HEK293 (cell line): ENCODE measurements around the gene C1QC.

Experiments used
- ZFP41 ChIP-seq: fragments of 450-650 bp; formaldehyde crosslinking; IDR thresholded peaks from 2 replicates; pipeline ENCODE4 v1.5.1; 2016; ENCODE audit warnings: missing biosample characterization, missing genetic modification characterization, borderline replicate concordance
- ZNF157 ChIP-seq: fragments of 450-650 bp; formaldehyde crosslinking; IDR thresholded peaks from 2 replicates; pipeline ENCODE4 v1.5.1; 2016; ENCODE audit warnings: missing biosample characterization, missing genetic modification characterization
- ZNF416 ChIP-seq: fragments of 450-650 bp; formaldehyde crosslinking; IDR thresholded peaks from 2 replicates; pipeline ENCODE4 v1.5.1; 2016; ENCODE audit warnings: missing biosample characterization, missing genetic modification characterization
- ZNF423 ChIP-seq: fragments of 450-650 bp; formaldehyde crosslinking; IDR thresholded peaks from 2 replicates; pipeline ENCODE4 v1.5.1; 2016; ENCODE audit warnings: missing biosample characterization, missing genetic modification characterization
- ZNF777 ChIP-seq: fragments of 450-650 bp; formaldehyde crosslinking; IDR thresholded peaks from 2 replicates; pipeline ENCODE4 v1.5.1; 2017; ENCODE audit warnings: missing biosample characterization, missing genetic modification characterization, borderline replicate concordance
- TF ChIP-seq, protein P1 (sequence below): fragments of 450-650 bp; formaldehyde crosslinking; IDR thresholded peaks from 2 replicates; pipeline ENCODE4 v1.5.1; 2016; ENCODE audit warnings: missing biosample characterization, missing genetic modification characterization
- TF ChIP-seq, protein P2 (sequence below): fragments of 450-650 bp; formaldehyde crosslinking; optimal IDR thresholded peaks from 2 replicates; pipeline ENCODE3; 2016; ENCODE audit warnings: missing biosample characterization, mild to moderate bottlenecking, missing genetic modification characterization

- no peak for TF ChIP-seq ZNF157 (tag by site-specific recombination)
- TF ChIP-seq, protein P1, sequence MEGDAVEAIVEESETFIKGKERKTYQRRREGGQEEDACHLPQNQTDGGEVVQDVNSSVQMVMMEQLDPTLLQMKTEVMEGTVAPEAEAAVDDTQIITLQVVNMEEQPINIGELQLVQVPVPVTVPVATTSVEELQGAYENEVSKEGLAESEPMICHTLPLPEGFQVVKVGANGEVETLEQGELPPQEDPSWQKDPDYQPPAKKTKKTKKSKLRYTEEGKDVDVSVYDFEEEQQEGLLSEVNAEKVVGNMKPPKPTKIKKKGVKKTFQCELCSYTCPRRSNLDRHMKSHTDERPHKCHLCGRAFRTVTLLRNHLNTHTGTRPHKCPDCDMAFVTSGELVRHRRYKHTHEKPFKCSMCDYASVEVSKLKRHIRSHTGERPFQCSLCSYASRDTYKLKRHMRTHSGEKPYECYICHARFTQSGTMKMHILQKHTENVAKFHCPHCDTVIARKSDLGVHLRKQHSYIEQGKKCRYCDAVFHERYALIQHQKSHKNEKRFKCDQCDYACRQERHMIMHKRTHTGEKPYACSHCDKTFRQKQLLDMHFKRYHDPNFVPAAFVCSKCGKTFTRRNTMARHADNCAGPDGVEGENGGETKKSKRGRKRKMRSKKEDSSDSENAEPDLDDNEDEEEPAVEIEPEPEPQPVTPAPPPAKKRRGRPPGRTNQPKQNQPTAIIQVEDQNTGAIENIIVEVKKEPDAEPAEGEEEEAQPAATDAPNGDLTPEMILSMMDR (tag by site-specific recombination) = no peak
- TF ChIP-seq, protein P2, sequence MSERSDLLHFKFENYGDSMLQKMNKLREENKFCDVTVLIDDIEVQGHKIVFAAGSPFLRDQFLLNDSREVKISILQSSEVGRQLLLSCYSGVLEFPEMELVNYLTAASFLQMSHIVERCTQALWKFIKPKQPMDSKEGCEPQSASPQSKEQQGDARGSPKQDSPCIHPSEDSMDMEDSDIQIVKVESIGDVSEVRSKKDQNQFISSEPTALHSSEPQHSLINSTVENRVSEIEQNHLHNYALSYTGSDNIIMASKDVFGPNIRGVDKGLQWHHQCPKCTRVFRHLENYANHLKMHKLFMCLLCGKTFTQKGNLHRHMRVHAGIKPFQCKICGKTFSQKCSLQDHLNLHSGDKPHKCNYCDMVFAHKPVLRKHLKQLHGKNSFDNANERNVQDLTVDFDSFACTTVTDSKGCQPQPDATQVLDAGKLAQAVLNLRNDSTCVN = no peak
- TF ChIP-seq ZNF416 = no peak
- no peak for TF ChIP-seq ZNF777 (tag by site-specific recombination)
- no peak for TF ChIP-seq ZNF423 (tag by site-specific recombination)
- TF ChIP-seq ZFP41 (tag by site-specific recombination) = no peak
These were observed 43.8 kb downstream of the C1QC start for GRCh38 chr1:22687191-22687590.
